Measurements from ENCODE around the gene AKNA.

DNA sequence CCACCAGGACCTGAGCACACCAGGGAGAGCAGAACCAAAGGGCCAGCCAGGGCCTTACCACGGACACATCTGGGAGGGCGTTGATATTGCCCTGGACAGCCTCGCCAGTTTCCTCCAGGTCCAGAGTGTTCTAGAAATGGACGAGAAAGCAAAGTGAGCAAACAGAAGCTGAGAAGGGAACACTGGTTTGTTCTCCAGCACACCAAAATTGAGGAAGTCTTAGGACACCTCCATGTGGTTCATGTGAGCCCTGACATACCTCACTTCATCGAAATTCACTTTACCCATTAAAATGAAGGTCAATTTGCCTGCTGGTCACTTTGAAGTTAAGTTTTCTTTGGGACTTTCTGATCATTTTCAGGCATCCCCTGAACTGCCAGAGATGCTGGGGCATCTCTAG is 20.1 kb upstream of the AKNA start:
- no peak for TF ChIP-seq SIN3A (IDR thresholded peaks at IDR 0.05; ENCODE audit: low read depth)
- TF ChIP-seq CEBPB (IDR thresholded peaks at IDR 0.05; ENCODE audit: low read depth), result no peak
- TF ChIP-seq EZH2 (IDR thresholded peaks at IDR 0.05), result no peak
